A673 (cell line): ENCODE measurements around the gene ANAPC2.

Source experiments
- CTCF ChIP-seq: fragments of 300-800, 200-600 bp; sonication (generic); conservative IDR thresholded peaks from 2 replicates; pipeline ENCODE4 v1.5.1; 2017; ENCODE audit warnings: low read depth, mild to moderate bottlenecking, antibody characterized with exemption, low read length, moderate library complexity, mixed read lengths
- EZH2 ChIP-seq: fragments of 200-600 bp; sonication (generic); IDR thresholded peaks from 2 replicates; pipeline ENCODE4 v1.6.1; 2017; ENCODE audit warnings: borderline replicate concordance, low read depth, mild to moderate bottlenecking, mixed read lengths, antibody characterized with exemption, low read length; ENCODE audit not compliant: poor library complexity, severe bottlenecking

DNA sequence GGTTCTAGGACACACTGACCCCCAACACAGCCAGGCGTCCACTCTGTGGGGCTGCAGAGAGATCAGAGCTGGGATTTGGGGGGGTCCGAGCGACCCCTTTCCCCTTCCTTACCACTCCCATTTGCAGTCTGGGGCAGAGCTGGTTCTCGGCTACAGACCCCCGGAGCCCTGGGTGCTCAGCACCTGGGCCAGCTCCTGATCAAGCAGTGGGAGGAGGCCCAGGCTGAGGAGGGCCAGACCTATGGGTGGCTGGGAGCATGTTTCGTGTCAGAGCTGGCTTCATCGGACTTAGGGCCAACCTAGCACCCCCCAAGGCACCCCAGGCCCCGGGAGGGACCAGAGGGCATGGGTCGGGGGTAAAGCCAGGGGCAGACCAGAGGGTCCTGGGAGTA, 41.8 kb downstream of the ANAPC2 start:
- TF ChIP-seq CTCF (no peak), EZH2 (no peak)
